ENCODE data around the gene RAB11A.
"Not testable (repeated sequence)": the region's sequence is repeated elsewhere in the genome, so short reads cannot be mapped to it uniquely, and the experiment has no call there.

RAB11A gene

GRCh38 chr15:65851981-65852380 is 17.3 kb upstream of the RAB11A start:
- H3K9ac ChIP-seq (ENCODE audit: low read length): no peak overlapping the region

GRCh38 chr15:65856821-65857455 is 12.4 kb upstream of the RAB11A start:
- Histone ChIP-seq H3K9ac (ENCODE audit: low read length) (no peak overlapping the region), H3K4me3 (ENCODE audit: low read length) (no peak overlapping the region), H3K36me3 (ENCODE audit: control insufficient read depth, insufficient read depth, low read length, severe bottlenecking) (no peaks in the 10 kb centered on the region), H3K27me3 (replicated peaks; ENCODE audit: control insufficient read depth, insufficient read depth, low read length) (no peaks in the 10 kb centered on the region), H3K9me3 (ENCODE audit: control insufficient read depth, low read length) (no peaks in the 10 kb centered on the region), H3K4me1 (ENCODE audit: control insufficient read depth, insufficient read depth, low read length) (peaks cover 3% of the 10 kb centered on the region)
- peak; percentile 72 for DNase-seq (ENCODE audit: low read depth)

More at GRCh38 chr15:65851981-65852380, 17.3 kb upstream of the RAB11A start:
- Histone ChIP-seq H3K9me3 (ENCODE audit: control insufficient read depth, low read length) (no peaks in the 10 kb centered on the region), H3K4me1 (ENCODE audit: control insufficient read depth, insufficient read depth, low read length) (peaks cover 3% of the 10 kb centered on the region), H3K4me3 (ENCODE audit: low read length) (no peak overlapping the region), H3K36me3 (ENCODE audit: control insufficient read depth, insufficient read depth, low read length, severe bottlenecking) (no peaks in the 10 kb centered on the region), H3K27me3 (replicated peaks; ENCODE audit: control insufficient read depth, insufficient read depth, low read length) (no peaks in the 10 kb centered on the region)
- DNase-seq (ENCODE audit: low read depth): no peak

GRCh38 chr15:65857718-65858402 is 11.4 kb upstream of the RAB11A start:
- H3K9ac ChIP-seq (ENCODE audit: low read length): no peak overlapping the region
- no peaks in the 10 kb centered on the region for H3K9me3 ChIP-seq (ENCODE audit: control insufficient read depth, low read length)
- H3K27me3 ChIP-seq (replicated peaks; ENCODE audit: control insufficient read depth, insufficient read depth, low read length): no peaks in the 10 kb centered on the region
- no peaks in the 10 kb centered on the region for H3K36me3 ChIP-seq (ENCODE audit: control insufficient read depth, insufficient read depth, low read length, severe bottlenecking)
- DNase-seq (ENCODE audit: low read depth): peak; percentile 42
- no peak overlapping the region for H3K4me3 ChIP-seq (ENCODE audit: low read length)
- H3K4me1 ChIP-seq (ENCODE audit: control insufficient read depth, insufficient read depth, low read length): peaks cover 3% of the 10 kb centered on the region

GRCh38 chr15:65862682-65863081 is 6.6 kb upstream of the RAB11A start:
- Histone ChIP-seq H3K27me3 (replicated peaks; ENCODE audit: control insufficient read depth, insufficient read depth, low read length) (no peaks in the 10 kb centered on the region), H3K4me3 (ENCODE audit: low read length) (no peak overlapping the region), H3K9me3 (ENCODE audit: control insufficient read depth, low read length) (no peaks in the 10 kb centered on the region), H3K4me1 (ENCODE audit: control insufficient read depth, insufficient read depth, low read length) (peaks cover 3% of the 10 kb centered on the region), H3K36me3 (ENCODE audit: control insufficient read depth, insufficient read depth, low read length, severe bottlenecking) (no peaks in the 10 kb centered on the region), H3K9ac (ENCODE audit: low read length) (no peak overlapping the region)
- DNase-seq (ENCODE audit: low read depth): no peak

GRCh38 chr15:65863106-65863505 is 6.2 kb upstream of the RAB11A start:
- Histone ChIP-seq H3K4me1 (ENCODE audit: control insufficient read depth, insufficient read depth, low read length) (peaks cover 2% of the 10 kb centered on the region), H3K36me3 (ENCODE audit: control insufficient read depth, insufficient read depth, low read length, severe bottlenecking) (no peaks in the 10 kb centered on the region), H3K9me3 (ENCODE audit: control insufficient read depth, low read length) (no peaks in the 10 kb centered on the region), H3K4me3 (ENCODE audit: low read length) (no peak overlapping the region), H3K27me3 (replicated peaks; ENCODE audit: control insufficient read depth, insufficient read depth, low read length) (no peaks in the 10 kb centered on the region), H3K9ac (ENCODE audit: low read length) (no peak overlapping the region)
- no peak for DNase-seq (ENCODE audit: low read depth)

GRCh38 chr15:65867244-65867643 is 2.0 kb upstream of the RAB11A start:
- no peak overlapping the region for H3K9ac ChIP-seq (ENCODE audit: low read length)
- peaks cover 10% of the 10 kb centered on the region for H3K4me1 ChIP-seq (ENCODE audit: control insufficient read depth, insufficient read depth, low read length)
- no peaks in the 10 kb centered on the region for H3K9me3 ChIP-seq (ENCODE audit: control insufficient read depth, low read length)
- H3K36me3 ChIP-seq (ENCODE audit: control insufficient read depth, insufficient read depth, low read length, severe bottlenecking): no peaks in the 10 kb centered on the region
- no peaks in the 10 kb centered on the region for H3K27me3 ChIP-seq (replicated peaks; ENCODE audit: control insufficient read depth, insufficient read depth, low read length)
- no peak overlapping the region for H3K4me3 ChIP-seq (ENCODE audit: low read length)
- no peak for DNase-seq (ENCODE audit: low read depth)

- H3K4me1 ChIP-seq (ENCODE audit: control insufficient read depth, insufficient read depth, low read length): peaks cover 17% of the 10 kb centered on the region
- not testable (repeated sequence) for H3K9ac ChIP-seq (ENCODE audit: low read length); H3K9me3 ChIP-seq (ENCODE audit: control insufficient read depth, low read length); H3K4me3 ChIP-seq (ENCODE audit: low read length); DNase-seq (ENCODE audit: low read depth); H3K36me3 ChIP-seq (ENCODE audit: control insufficient read depth, insufficient read depth, low read length, severe bottlenecking); H3K27me3 ChIP-seq (replicated peaks; ENCODE audit: control insufficient read depth, insufficient read depth, low read length)
Measured at GRCh38 chr15:65867933-65868332, 1.4 kb upstream of the RAB11A start.

GRCh38 chr15:65868546-65869125 is 655 bp upstream of the RAB11A start:
- H3K9me3 ChIP-seq (ENCODE audit: control insufficient read depth, low read length): no peaks in the 10 kb centered on the region
- no peak for DNase-seq (ENCODE audit: low read depth)
- H3K27me3 ChIP-seq (replicated peaks; ENCODE audit: control insufficient read depth, insufficient read depth, low read length): no peaks in the 10 kb centered on the region
- peak overlapping the region; percentile 94 for H3K9ac ChIP-seq (ENCODE audit: low read length)
- H3K4me3 ChIP-seq (ENCODE audit: low read length): peak overlapping the region; percentile 98
- no peaks in the 10 kb centered on the region for H3K36me3 ChIP-seq (ENCODE audit: control insufficient read depth, insufficient read depth, low read length, severe bottlenecking)
- H3K4me1 ChIP-seq (ENCODE audit: control insufficient read depth, insufficient read depth, low read length): peaks cover 24% of the 10 kb centered on the region

GRCh38 chr15:65869954-65870871 is 922 bp downstream of the RAB11A start:
- Histone ChIP-seq H3K9ac (ENCODE audit: low read length) (peak overlapping the region; percentile 94), H3K36me3 (ENCODE audit: control insufficient read depth, insufficient read depth, low read length, severe bottlenecking) (peaks cover 9% of the 10 kb centered on the region), H3K4me1 (ENCODE audit: control insufficient read depth, insufficient read depth, low read length) (peaks cover 27% of the 10 kb centered on the region), H3K27me3 (replicated peaks; ENCODE audit: control insufficient read depth, insufficient read depth, low read length) (no peaks in the 10 kb centered on the region), H3K4me3 (ENCODE audit: low read length) (peak overlapping the region; percentile 98), H3K9me3 (ENCODE audit: control insufficient read depth, low read length) (no peaks in the 10 kb centered on the region)
- DNase-seq (ENCODE audit: low read depth): peak; percentile 51

GRCh38 chr15:65870889-65871533 is 1.7 kb downstream of the RAB11A start:
- DNase-seq (ENCODE audit: low read depth): peak; percentile 77
- Histone ChIP-seq H3K9ac (ENCODE audit: low read length) (peak overlapping the region; percentile 94), H3K9me3 (ENCODE audit: control insufficient read depth, low read length) (no peaks in the 10 kb centered on the region), H3K27me3 (replicated peaks; ENCODE audit: control insufficient read depth, insufficient read depth, low read length) (no peaks in the 10 kb centered on the region), H3K4me3 (ENCODE audit: low read length) (peak overlapping the region; percentile 98), H3K4me1 (ENCODE audit: control insufficient read depth, insufficient read depth, low read length) (peaks cover 34% of the 10 kb centered on the region), H3K36me3 (ENCODE audit: control insufficient read depth, insufficient read depth, low read length, severe bottlenecking) (peaks cover 14% of the 10 kb centered on the region)

All from adipocyte (in vitro differentiated cells).